ENCODE measurements around the gene PDPK1.
"Not testable (repeated sequence)": the region's sequence is repeated elsewhere in the genome, so short reads cannot be mapped to it uniquely, and the experiment has no call there.

The PDPK1 gene

GRCh38 chr16:2587891-2588565 lies 50.2 kb downstream of the PDPK1 start:
- no peak for DNase-seq (ENCODE audit: low read depth in 3 of 3)

GRCh38 chr16:2591476-2592240 lies 53.8 kb downstream of the PDPK1 start:
- DNase-seq (ENCODE audit: low read depth in 3 of 3), result no peak

- DNase-seq (ENCODE audit: low read depth in 3 of 3), result no peak
These were observed 55.0 kb downstream of the PDPK1 start for GRCh38 chr16:2592786-2593185.

- DNase-seq (ENCODE audit: low read depth in 3 of 3), result no peak
These were observed 57.8 kb downstream of the PDPK1 start for GRCh38 chr16:2595393-2596205.

- DNase-seq (ENCODE audit: low read depth in 3 of 3), result no peak
These were observed 59.1 kb downstream of the PDPK1 start for GRCh38 chr16:2596747-2597559.

GRCh38 chr16:2597560-2597902 lies 59.7 kb downstream of the PDPK1 start:
- no peak for DNase-seq (ENCODE audit: low read depth in 3 of 3)

- DNase-seq (ENCODE audit: low read depth in 3 of 3), result no peak
These were observed 60.4 kb downstream of the PDPK1 start for GRCh38 chr16:2598133-2598641.

- no peak for DNase-seq (ENCODE audit: low read depth in 3 of 3)
These were observed 60.9 kb downstream of the PDPK1 start for GRCh38 chr16:2598723-2599122.

- DNase-seq (ENCODE audit: low read depth in 3 of 3), result not testable (repeated sequence)
These were observed 61.3 kb downstream of the PDPK1 start for GRCh38 chr16:2599165-2599564.

GRCh38 chr16:2599785-2600184 lies 62.0 kb downstream of the PDPK1 start:
- not testable (repeated sequence) for DNase-seq (ENCODE audit: low read depth in 3 of 3)

GRCh38 chr16:2601301-2602025 lies 63.6 kb downstream of the PDPK1 start:
- DNase-seq (ENCODE audit: low read depth in 3 of 3), result not testable (repeated sequence)

GRCh38 chr16:2602175-2602574 lies 64.4 kb downstream of the PDPK1 start:
- not testable (repeated sequence) for DNase-seq (ENCODE audit: low read depth in 3 of 3)

- peak; percentile 76 to 85 (median 82) for DNase-seq (ENCODE audit: low read depth in 3 of 3)
These were observed 65.6 kb downstream of the PDPK1 start for GRCh38 chr16:2603165-2604015.

GRCh38 chr16:2604016-2604369 lies 66.2 kb downstream of the PDPK1 start:
- DNase-seq (ENCODE audit: low read depth in 3 of 3), result not testable (repeated sequence)

- DNase-seq (ENCODE audit: low read depth in 3 of 3), result not testable (repeated sequence)
These were observed 69.0 kb downstream of the PDPK1 start for GRCh38 chr16:2606820-2607219.

- not testable (repeated sequence) for DNase-seq (ENCODE audit: low read depth in 3 of 3)
These were observed 71.5 kb downstream of the PDPK1 start for GRCh38 chr16:2609345-2609744.

GRCh38 chr16:2609827-2610470 lies 72.1 kb downstream of the PDPK1 start:
- no peak for DNase-seq (ENCODE audit: low read depth in 3 of 3)

- no peak for DNase-seq (ENCODE audit: low read depth in 3 of 3)
These were observed 73.1 kb downstream of the PDPK1 start for GRCh38 chr16:2610781-2611498.

GRCh38 chr16:2611499-2611862 lies 73.7 kb downstream of the PDPK1 start:
- DNase-seq (ENCODE audit: low read depth in 3 of 3), result no peak

All from stimulated activated CD4-positive, alpha-beta T cell treated with anti-CD3 and anti-CD28 coated beads, TNF-alpha, amount 100 ng/mL, for 48 hours (primary cell).